ENCODE results near the gene SOS1. TPM values are rescaled to one million over a fixed set of nuclear protein-coding genes. Genes with fewer than 3 reads are reported as not detected.

The SOS1 gene
- total and polyA plus RNA-seq, 3 donors from 2014 or later, result 27.0 to 48.7 (median 40.6) TPM

GRCh38 chr2:38948387-38948882, 172.4 kb downstream of the SOS1 start:
- 90 to 93% methylated on average over 3 of the region's 3 CpGs for WGBS, 2 donors
- intact Hi-C loops (cut with DNase I; ENCODE audit: low total_unique reads), result no loop called here
- H3K36me3 ChIP-seq (ENCODE audit: low read depth, missing control alignments), result no peaks in the 10 kb centered on the region
- no peak overlapping the region for H3K4me3 ChIP-seq
- H3K9me3 ChIP-seq, result no peaks in the 10 kb centered on the region
- no peaks in the 10 kb centered on the region for H3K27me3 ChIP-seq
- H3K4me1 ChIP-seq, result peaks cover 8% of the 10 kb centered on the region
- no peak for TF ChIP-seq POLR2A (IDR thresholded peaks at IDR 0.05)
- TF ChIP-seq, protein P1, sequence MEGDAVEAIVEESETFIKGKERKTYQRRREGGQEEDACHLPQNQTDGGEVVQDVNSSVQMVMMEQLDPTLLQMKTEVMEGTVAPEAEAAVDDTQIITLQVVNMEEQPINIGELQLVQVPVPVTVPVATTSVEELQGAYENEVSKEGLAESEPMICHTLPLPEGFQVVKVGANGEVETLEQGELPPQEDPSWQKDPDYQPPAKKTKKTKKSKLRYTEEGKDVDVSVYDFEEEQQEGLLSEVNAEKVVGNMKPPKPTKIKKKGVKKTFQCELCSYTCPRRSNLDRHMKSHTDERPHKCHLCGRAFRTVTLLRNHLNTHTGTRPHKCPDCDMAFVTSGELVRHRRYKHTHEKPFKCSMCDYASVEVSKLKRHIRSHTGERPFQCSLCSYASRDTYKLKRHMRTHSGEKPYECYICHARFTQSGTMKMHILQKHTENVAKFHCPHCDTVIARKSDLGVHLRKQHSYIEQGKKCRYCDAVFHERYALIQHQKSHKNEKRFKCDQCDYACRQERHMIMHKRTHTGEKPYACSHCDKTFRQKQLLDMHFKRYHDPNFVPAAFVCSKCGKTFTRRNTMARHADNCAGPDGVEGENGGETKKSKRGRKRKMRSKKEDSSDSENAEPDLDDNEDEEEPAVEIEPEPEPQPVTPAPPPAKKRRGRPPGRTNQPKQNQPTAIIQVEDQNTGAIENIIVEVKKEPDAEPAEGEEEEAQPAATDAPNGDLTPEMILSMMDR (IDR thresholded peaks at IDR 0.05), result no peak
- no peak for DNase-seq
- H3K27ac ChIP-seq, result no peak overlapping the region

DNA sequence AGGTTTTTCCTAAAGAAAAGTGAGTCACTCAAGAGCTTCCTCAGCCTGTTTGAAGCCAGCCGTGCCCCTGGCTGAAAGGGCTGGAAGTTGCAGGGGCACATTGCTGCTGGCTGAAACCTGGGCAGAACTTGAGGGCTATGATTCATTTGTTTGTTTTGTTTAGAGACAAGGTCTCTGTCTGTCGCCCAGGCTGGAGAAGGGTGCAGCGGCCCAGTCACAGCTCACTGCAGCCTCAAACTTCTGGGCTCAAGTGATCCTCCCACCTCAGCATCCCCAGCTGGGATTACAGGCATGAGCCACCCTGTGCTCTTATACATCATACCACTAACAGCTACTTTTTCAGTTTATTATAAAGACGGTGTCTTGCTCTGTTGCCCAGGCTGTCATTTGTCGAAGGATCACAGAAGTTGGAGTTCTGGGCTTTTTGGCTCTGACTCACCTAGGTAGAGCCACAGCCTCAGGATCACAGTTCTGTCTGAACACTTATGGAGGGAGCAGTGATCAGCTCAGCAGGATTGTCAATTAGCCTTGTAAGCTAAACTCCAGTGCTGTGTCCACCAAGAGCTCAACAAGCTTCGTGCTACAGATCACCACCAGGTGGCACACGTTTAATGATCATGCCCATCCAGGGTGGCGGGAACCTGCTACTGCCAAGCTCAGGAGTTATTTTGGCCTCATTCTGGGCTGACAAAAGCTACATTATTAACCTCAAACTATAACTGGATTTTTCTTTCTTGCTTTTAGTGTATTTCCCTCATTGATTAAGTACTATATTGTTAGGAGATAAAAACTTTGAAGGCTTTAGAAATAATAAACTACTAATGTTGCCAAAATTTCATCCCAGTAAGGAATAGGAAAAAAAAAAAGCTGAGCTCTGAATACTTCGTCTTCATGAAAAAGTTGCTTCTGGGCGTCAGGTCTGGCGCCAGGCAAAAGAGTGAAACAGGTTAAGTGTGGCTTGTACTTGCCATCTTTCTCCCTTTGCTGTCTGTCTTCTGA, 173.3 kb downstream of the SOS1 start:
- intact Hi-C loops (cut with DNase I; ENCODE audit: low total_unique reads), result no loop called here

DNA sequence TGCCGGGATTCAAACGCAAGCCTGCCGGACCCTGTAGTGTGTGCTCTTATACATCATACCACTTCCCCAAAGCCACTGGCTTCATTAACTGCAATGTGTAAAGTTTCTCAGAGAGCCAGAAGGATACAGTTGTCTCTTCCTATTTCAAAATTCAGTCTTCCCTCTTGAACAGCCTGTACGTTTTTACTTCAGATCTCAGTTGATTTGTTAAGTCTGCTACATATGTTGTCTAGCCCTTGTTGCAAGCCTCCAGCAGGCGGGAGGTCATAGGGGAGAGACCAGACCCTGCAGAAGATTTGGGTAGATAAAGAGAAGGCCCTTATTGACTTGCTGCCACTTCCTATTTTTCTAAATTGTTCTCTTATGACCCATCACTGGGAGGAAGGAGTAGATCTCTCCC, 174.9 kb downstream of the SOS1 start:
- H3K4me3 ChIP-seq, result no peak overlapping the region
- no peaks in the 10 kb centered on the region for H3K9me3 ChIP-seq
- no peaks in the 10 kb centered on the region for H3K27me3 ChIP-seq
- no peak for DNase-seq
- intact Hi-C loops (cut with DNase I; ENCODE audit: low total_unique reads), result no loop called here
- H3K4me1 ChIP-seq, result peaks cover 8% of the 10 kb centered on the region
- H3K36me3 ChIP-seq (ENCODE audit: low read depth, missing control alignments), result no peaks in the 10 kb centered on the region
- no peak for TF ChIP-seq POLR2A (IDR thresholded peaks at IDR 0.05)
- TF ChIP-seq, protein P1 (IDR thresholded peaks at IDR 0.05), result no peak
- WGBS, 2 donors, result 64 to 68% methylated on average over 5 of the region's 5 CpGs
- H3K27ac ChIP-seq, result no peak overlapping the region

More for the DNA sequence above, 173.3 kb downstream of the SOS1 start:
- no peaks in the 10 kb centered on the region for H3K9me3 ChIP-seq
- DNase-seq, result peak; percentile 93
- WGBS, 2 donors, result 66 to 76% methylated on average over 11 of the region's 11 CpGs
- no peaks in the 10 kb centered on the region for H3K27me3 ChIP-seq
- H3K27ac ChIP-seq, result no peak overlapping the region
- TF ChIP-seq, protein P1 (IDR thresholded peaks at IDR 0.05), result peak; percentile 48 to 67 (median 63)
- no peak for TF ChIP-seq POLR2A (IDR thresholded peaks at IDR 0.05)
- H3K4me3 ChIP-seq, result no peak overlapping the region
- H3K4me1 ChIP-seq, result peaks cover 8% of the 10 kb centered on the region
- H3K36me3 ChIP-seq (ENCODE audit: low read depth, missing control alignments), result no peaks in the 10 kb centered on the region

GRCh38 chr2:38945372-38945771, 175.5 kb downstream of the SOS1 start:
- H3K4me3 ChIP-seq, result no peak overlapping the region
- intact Hi-C loops (cut with DNase I; ENCODE audit: low total_unique reads), result no loop called here
- H3K27ac ChIP-seq, result peak overlapping the region in 1 of 2 donors; percentile 63
- WGBS, 2 donors, result 61 to 71% methylated on average over 4 of the region's 4 CpGs
- peaks cover 8% of the 10 kb centered on the region for H3K4me1 ChIP-seq
- H3K9me3 ChIP-seq, result no peaks in the 10 kb centered on the region
- DNase-seq, result no peak
- H3K27me3 ChIP-seq, result no peaks in the 10 kb centered on the region
- TF ChIP-seq, protein P1 (IDR thresholded peaks at IDR 0.05), result no peak
- TF ChIP-seq POLR2A (IDR thresholded peaks at IDR 0.05), result no peak
- H3K36me3 ChIP-seq (ENCODE audit: low read depth, missing control alignments), result no peaks in the 10 kb centered on the region
